Activated CD8-positive, alpha-beta memory T cell treated with anti-CD3 and anti-CD28 coated beads, Interleukin-2, amount 50 U/mL, for 48 hours (primary cell): ENCODE data around the gene NAV2.
A peak's percentile ranks its signal among the peaks of the same experiment; 100 is the strongest.

Experiments used
- DNase-seq: peaks from one replicate; pipeline ENCODE4 v3.0.0-alpha.2; 2020

Gene NAV2, protein sequence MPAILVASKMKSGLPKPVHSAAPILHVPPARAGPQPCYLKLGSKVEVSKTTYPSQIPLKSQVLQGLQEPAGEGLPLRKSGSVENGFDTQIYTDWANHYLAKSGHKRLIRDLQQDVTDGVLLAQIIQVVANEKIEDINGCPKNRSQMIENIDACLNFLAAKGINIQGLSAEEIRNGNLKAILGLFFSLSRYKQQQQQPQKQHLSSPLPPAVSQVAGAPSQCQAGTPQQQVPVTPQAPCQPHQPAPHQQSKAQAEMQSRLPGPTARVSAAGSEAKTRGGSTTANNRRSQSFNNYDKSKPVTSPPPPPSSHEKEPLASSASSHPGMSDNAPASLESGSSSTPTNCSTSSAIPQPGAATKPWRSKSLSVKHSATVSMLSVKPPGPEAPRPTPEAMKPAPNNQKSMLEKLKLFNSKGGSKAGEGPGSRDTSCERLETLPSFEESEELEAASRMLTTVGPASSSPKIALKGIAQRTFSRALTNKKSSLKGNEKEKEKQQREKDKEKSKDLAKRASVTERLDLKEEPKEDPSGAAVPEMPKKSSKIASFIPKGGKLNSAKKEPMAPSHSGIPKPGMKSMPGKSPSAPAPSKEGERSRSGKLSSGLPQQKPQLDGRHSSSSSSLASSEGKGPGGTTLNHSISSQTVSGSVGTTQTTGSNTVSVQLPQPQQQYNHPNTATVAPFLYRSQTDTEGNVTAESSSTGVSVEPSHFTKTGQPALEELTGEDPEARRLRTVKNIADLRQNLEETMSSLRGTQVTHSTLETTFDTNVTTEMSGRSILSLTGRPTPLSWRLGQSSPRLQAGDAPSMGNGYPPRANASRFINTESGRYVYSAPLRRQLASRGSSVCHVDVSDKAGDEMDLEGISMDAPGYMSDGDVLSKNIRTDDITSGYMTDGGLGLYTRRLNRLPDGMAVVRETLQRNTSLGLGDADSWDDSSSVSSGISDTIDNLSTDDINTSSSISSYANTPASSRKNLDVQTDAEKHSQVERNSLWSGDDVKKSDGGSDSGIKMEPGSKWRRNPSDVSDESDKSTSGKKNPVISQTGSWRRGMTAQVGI (N-terminal part only)

DNA sequence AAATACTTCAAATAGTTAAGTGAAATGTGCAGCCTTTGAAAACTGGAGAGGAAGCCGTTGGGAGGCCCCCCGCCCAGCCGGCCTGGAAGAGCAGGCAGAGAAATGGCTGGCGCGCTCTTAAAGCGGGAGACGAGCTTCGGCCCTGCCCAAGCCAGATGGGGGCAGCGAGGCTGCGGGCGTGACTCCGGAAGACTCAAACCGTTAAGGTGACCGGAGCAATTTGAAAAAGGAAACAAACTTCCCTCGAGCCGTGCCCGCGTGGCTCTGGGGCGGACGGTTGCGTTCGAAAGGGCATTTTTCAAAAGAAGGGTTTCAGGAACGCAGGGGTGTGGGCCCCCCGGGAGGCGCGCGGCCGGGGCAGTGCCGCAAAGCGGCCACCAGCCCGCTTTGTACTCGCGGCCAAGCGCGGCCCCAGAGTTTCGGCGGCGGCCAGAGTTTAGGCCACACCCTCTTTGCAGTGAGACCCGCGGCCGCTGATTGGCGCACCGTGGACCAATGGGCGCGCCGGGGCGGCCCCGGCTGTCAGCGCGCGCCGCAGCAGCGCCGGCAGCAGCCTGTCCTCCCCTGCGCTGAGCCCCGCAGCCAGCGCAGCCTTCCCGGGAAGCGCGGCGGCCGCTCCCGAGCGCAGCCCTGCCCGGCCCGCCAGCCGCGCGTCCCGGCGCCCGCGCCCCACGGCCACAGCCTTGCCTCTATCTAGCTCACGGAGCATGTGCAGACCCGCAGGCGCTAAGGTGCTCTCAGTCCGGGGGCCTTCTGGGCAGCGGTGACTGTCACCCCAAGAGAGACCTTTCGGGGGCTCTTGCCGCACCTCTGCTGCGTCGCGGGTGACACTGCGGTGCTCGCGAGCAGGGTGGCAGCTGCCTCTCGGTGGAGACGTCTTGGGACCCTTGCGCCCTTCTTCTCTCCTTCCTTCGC lies at the start of gene NAV2:
TSS of gene NAV2 (plus strand) at position 557 of the 915 bp plus-strand sequence. CDS start 859 bp downstream, outside the sequence.
- DNase-seq: peak; percentile 86

DNA sequence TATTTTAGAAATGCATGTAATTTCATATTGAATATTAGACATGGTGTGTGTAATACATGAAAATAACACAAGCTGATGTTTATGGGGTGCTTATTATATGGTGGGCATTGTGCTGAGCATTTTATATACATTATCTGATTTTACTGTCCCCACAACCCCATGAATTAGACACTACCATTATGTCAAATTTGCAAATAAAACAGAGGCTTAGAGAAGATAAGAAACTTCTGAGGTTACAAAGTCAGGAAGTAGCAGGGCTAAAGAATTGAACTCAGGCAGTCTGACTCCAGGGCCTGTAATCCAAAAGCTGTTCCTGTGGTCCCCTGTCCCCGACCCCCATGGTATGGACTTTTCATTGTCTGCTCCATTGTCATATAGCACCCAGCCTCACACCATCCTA lies 49.4 kb upstream of the NAV2 start:
- DNase-seq: no peak

DNA sequence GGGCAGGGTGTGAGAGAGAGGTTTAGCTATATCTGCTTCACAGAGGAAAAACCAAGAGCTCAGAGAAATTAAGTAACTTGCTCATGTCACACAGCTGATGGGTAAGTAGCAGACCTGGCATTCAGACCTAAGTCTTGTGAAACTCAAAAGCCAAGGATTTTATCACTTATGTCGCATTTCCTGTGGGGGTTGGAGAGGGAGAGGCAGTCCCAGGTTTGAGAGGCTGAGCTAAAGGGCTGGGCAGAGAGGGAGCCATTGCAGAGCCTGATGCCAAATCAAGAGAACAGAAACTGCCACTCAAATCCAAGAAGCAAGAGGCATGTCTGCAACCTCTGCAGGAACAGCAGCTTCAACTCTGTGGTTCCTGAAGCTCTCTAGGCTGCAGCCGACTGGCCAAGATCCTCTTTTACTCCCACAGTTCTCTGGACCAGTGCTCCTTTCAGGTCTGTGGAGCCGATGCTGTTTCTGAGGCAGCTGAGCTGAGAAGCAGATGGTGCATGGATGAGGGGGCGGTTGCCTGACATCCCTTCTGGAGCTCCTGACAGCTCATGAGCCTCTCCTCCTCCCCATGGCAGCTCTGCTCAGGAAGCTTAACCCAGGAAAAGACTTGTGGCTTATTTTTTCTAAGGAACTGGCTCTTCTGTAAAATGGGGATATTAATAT lies 47.6 kb upstream of the NAV2 start:
- DNase-seq: no peak

DNA sequence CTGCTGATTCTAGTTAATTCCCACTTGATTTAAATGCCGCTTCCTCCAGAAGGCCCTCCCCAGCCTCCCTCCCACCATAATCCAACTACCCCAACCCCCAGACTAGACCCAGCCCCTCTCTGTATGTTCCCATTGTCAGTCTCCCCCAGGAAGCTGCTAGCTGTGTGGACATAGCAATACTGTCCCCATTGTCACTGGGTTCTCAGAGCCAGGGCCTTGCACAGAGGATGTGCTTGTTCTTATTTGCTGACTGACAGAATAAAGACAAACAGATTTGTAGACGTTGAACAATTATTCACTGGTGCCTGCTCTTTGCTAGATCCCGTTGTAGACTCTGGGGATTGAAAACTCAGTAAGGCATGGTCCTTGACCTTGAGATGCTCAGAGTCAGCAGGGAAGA lies 45.7 kb upstream of the NAV2 start:
- DNase-seq: no peak

DNA sequence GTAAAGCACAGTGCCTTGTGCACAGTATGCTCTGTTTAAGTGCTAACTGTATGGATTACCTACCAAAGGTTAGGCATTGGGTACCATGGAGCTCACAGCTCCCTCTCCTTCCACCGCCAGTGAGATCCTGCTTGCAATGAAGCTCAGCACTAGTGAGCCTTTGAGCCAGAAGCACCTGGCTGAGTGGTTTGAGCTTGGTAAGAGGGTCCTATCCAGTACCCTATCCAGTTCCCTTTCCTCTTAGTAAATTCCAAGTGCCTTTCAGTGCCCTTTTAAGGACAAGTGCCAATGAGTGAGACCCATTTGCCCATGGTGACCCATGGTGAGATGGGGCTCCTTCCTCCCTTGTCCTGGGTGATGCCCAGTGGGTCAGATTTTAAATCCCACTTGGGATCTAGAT lies 43.1 kb upstream of the NAV2 start:
- no peak for DNase-seq

DNA sequence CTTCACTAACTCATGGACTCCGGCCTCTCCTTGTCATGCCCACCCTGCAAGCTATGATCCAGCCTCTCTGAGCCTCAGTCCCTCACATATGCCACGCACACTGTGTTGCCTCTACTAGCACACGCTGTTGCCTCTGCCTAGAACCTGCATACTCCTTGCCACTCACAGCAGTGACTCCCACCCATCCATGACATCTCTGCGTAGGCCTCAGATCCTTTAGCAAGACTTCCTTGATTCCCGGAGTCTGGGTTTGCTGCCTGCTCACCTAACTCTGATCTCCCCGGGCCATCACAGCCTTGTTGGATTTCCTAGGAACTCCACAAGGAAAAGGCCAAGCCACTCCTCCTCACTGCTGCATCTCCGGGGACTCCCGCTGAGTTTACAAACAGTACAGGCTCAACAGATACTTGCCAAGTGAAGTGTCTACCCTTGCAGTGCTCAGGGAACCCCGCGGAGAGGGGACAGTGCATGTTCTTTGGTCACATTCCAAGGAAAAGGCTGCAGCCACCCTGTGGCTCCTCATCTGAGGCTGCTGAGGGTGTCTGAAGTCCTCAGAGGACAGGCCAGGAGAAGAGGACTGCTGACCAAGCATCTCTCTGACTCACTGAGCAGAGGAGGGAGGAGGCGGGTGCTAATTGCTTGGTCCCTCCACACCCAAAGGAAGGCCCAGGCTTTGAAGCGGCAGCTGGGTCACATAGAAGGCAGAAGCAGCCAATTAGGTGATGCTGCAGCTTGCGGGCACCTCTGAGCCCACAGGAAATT lies 42.4 kb upstream of the NAV2 start:
- no peak for DNase-seq

DNA sequence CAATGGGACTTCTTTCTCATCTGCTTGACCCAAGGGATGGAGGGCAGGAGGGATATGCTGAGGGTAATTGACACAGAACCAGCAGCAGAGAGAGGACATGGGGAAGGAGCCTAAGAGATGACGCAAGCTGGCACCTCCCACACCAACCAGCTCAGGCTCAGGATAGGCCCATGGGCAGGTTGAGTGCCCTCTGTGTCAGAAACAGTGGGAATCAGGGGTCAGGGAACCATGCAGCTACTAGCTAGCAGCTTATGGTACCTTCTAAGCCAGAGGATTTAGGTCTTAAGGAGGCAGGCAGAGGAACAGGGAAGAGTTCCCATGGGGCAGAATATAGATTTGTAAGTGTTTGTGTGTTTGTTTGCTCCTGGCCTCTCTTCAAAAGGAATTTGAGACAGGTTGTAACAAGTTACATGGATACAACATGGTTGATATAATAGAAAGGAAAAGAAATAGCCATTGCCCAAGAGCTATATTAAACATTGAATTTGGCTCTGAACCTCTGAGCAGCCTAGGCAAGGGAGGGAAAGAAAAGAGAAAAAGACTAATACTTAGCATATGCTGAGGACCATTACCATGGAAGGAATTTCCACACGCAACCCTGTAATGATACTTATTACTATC lies 39.9 kb upstream of the NAV2 start:
- no peak for DNase-seq

DNA sequence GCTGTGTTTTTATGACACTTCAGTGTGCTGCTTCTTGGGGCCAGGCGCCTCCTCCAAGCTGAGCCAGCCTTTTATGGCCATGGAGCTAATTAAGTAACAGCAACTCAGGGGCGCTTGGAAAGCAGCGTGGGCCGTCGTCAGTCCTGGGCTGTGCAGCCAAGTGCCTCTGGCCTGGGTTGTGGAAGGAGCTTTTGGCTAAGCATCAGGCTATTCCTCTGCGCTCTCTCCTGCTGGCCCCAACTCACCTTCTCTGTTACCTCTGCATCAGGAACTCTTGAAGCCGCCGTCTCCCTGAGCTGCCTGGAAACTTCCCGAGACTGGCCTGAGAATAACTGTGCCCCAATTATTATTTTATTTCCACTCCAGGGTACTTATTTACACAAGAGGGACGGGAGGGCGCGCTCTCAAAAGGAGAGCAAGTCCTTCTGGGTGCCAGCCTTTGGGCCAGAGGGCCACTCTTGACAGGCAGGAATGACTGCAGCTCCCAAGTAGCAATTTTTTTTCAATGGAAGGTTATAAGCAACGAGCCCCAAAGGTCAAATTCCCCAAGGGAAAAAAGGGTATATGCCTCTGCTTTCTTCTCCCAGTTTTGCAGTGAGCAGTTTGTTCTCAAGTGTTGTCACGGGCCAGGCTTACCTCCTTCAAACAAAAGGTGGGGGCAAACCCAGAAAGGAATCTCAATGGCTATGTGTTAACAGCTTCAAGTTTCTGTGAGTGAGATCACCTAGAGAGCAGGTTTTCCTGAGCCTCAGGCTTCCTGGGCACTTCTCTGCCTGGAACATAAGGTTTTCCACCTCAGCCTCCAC lies 38.5 kb upstream of the NAV2 start:
- DNase-seq: no peak

DNA sequence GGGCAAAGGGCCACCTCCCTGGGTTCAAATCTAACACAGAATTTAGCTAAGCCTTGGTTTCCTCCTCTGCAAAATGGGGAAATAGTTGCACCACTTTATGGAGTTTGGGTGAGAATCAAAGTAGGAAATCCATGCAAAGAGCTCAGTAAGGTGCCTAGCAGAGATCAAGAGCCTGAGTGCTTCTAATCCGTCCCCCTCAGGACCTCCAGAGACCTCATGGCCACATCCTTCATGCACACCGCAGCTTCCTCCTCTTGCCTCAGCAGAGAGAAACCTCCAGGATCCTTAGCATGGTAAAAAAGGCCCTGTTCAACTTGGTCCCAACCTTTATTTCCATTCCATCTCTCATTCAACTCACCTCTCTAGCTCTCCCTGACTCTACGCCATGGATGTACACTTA lies 37.8 kb upstream of the NAV2 start:
- no peak for DNase-seq

DNA sequence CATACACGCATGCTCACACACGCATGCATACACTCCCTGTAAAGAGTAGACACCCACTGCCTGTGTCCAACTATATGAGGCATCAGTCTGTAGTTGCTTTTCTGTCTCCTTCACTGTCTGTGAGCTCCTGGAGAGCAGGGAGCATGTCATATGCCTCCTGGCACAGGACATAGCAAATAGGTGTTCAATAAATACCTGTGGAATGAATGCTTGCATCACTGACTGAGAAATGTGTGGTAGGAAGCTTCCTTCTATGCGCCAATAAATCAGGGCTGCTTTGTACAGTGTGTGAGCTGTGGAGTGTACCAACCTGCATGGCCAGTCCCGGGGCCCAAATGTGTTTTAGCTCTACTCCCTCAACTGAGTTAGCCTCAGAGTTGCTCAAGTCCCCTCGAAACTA lies 37.2 kb upstream of the NAV2 start:
- no peak for DNase-seq

DNA sequence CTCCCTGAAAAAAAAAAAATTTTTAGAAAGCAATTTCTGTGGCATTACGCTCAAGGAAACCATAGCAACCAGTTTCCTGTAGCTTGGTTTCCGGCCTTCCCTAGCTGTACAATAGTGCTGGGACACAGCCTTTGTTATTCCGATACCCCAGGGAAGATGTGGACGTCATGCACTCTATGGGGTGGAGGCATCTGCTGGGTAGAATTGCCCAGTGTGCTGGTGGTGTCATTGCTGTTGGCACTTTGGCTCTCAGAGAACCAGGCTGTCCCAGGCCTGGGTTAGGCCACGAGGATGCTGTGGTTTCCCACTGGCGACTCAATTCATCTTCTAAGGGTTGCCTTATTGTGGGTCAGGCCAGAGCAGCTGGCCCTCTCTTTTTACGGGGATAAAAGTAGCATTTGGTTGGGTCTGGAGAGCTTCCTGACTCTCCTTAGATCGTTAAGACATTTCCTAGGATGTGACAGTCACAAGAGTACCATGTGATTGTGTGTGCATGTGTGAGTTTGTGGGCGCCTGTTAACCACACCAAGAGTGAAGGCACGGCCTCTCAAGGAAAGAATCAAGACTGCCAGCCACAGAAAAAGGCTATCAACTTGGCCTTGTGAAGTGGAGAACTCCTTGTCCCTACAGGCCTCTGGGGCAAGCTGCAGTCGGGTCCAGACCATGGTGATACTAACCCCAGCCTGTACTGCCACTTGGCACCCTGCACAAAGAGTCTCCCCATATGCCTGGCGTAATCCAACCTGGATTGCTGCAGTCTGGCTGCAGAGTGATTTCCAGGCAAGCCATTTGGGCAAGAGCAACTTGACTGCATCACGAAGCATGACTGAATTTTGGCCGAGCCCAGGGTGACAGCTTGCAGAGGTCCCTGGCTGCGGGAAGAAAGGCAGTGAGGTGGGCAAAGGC lies 35.9 kb upstream of the NAV2 start:
- no peak for DNase-seq

DNA sequence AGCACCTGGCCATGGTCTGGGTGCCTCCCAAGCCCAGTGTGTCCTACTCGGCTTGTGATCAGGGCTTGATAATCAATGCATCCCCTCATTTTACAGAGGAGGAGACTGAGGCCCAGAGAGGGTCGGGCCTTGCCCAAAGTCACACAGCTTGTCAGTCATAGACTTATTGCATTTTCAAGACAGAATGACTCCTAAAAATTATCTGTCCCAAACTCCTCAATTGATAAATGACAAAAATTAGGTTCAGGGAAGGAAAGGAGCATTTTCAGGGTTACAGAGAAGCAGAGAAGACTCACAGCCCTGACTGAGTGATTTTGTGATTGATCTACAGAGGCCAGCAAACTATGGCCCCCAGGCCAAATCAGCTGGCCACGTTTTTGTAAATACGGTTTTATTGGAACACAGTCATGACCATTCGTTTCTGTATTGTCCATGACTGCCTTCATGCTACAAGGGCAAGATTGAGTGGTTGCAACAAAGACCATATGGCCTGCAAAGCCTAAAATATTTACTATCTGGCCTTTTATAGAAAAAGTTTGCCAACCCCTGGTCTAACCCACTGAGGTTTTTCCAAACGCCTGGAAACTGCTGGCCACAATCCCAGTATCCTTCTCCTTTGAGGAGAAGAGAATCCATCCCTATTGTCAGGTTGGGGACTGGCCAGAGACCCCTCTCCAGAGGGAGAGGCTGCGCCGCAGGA lies 35.1 kb upstream of the NAV2 start:
- DNase-seq: no peak

DNA sequence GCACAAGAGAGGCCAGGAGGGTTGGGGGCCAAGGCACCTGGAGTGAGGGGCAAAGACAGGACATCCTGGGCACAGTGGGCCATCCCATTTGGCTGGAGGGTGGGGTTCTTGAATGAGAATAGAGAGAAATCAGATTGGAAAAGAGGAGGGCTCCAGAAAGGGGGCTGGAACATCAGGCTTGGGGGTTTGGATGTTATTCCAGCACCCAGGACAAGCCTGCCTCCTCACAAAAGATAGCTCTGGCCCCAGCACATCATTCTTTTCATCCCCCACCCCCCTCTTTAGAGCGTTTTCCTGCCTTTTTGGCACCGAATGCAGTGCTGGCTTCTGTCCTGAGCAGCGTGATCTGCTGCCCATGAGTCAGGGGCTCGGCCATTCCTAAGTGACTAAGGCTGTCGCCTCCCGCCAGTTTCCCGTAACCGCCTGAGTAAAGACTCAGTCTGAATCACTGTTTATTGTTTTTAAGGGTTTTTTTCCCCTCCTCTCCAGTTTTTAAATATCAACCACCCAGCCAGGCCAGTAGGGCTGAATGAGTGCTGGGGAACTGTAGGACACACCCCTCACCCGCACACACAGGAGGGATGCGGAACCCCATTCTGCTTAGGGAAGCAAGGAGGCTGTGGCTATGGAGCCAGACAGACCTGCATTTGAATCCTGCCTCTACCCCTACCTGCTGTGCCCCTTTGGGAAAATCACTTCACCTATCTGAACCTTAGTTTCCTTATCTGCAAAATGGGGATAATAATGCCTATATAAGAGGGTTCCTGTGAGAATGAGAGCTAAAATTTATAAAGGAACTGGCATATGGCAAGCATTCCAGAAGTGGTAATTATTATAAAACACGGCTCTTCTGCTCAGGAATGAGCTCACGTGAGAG lies 32.4 kb upstream of the NAV2 start:
- no peak for DNase-seq

DNA sequence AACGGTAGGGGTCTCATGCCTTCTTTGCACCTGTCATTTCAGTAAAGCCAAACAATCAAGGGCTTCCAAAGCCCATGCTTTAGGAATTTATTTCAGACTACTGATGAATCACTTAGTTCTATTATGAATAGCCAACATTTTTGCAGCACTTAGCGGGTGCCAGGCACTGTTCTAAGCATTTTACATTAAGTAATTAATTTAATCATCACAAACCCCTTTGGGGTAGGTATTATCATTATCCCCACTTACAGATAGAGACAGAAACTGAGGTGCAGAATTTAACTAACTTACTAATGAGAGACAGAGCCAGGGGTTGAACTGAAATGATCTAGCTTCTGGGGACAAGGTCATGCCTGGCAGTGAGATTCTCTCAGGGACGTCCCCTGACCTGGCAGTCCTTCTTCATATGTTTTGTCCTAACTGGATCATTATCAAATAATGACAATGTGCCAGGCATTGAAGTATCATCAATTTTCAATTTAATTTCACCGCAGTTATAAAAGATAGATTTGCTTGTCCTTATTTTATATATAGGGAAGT lies 31.7 kb upstream of the NAV2 start:
- DNase-seq: no peak

DNA sequence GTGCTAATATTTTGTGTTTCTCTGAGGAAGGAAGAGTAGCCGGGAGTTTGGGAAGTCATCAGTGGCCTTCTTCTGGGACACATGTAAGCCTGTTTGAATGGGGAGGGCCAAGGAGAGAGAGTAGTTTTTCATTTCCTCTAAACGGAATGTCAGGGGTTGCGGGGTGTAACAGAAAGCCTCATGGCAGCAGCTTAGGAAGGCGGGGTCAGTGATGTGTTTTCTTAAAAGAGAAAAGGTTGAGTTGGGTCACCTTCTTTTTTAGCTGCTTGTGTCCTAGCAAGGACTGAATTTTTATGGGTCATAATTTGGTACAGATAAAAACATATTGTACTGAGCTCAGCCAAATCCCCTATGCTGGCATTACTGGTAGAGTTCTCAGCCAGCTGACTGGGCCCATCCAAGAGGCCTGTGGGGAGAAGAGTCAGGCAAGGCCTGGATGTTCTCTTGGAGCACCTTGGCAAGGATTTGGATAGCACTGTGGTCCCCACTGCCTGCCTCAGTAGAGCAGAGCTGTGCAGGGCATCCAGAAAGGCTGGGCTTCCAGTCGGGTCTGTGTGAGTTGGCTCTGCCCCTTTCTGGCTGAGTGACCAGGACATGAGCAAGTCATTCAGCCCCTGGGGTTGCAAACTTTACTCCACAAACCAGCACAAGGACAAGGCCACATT lies 29.4 kb upstream of the NAV2 start:
- DNase-seq: no peak

DNA sequence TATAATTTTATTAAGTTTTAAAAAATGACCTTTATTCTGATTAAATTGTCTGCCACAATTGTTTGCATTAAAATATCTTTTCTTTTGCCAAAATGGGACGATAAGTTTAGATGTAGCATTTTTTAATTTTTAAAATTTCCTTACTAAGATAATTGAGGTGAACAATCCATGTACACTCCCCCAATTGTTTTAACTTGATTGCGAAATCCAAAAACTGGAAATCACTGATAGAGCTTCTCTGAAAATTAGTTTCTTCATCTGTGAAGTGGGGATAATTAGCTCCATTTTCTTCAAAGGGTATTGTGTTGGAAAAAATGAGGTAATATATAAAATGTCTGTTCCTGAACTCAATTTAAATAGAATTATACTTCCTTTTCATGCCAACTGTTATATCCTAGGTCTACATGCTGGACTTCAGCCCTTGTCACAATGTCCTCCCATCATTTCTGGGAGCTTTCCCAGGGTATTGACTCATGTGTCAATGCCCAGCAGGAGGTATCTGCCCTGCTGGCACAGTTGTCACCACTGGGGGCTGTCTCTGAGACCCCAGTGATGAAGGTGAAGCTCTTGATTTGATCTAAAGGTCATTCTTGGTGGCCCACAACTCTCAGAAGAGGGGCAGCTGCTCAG lies 28.7 kb upstream of the NAV2 start:
- DNase-seq: no peak
